ENCODE results near the gene SMURF1.
A peak's percentile ranks its signal among the peaks of the same experiment; 100 is the strongest.
"Not testable (repeated sequence)": the region's sequence is repeated elsewhere in the genome, so short reads cannot be mapped to it uniquely, and the experiment has no call there.

Gene SMURF1

DNA sequence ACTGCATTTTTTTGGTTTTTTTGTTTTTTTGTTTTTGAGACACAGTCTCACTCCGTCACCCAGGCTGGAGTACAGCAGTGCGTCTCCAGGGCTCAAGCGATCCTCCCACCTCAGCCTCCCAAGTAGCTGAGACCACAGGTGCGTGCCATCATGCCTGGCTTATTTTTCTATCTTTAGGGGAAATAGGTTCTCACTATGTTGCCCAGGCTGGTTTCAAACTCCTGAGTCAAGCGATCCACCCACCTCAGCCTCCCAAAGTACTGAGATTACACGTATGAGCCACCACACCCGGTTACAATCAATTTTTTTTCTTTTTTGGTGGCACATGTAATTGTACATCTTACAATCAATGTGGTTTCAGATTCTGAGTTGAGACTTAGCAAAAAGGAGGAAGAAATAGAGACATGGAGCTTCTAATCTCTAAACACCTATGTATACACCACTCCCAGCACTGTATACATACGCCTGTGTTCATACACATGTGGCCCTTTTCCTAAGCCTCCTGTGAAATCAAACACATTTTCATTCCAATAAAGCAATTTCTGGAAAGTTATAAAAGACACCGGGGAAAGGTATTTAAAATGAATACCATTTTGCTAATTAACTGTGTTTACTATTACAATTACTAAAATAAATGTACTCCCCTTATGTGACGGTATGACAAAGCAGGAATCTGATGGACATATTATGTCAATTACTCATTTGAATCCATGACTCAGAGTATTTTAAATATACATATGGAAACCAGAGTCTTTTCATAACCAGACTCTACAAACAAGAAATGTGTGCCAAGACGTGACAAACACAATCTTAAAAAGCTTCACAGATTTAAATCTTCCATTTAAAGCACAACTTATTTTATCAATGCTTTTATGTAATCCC is 40.9 kb downstream of the SMURF1 start:
- TF ChIP-seq, protein P1, sequence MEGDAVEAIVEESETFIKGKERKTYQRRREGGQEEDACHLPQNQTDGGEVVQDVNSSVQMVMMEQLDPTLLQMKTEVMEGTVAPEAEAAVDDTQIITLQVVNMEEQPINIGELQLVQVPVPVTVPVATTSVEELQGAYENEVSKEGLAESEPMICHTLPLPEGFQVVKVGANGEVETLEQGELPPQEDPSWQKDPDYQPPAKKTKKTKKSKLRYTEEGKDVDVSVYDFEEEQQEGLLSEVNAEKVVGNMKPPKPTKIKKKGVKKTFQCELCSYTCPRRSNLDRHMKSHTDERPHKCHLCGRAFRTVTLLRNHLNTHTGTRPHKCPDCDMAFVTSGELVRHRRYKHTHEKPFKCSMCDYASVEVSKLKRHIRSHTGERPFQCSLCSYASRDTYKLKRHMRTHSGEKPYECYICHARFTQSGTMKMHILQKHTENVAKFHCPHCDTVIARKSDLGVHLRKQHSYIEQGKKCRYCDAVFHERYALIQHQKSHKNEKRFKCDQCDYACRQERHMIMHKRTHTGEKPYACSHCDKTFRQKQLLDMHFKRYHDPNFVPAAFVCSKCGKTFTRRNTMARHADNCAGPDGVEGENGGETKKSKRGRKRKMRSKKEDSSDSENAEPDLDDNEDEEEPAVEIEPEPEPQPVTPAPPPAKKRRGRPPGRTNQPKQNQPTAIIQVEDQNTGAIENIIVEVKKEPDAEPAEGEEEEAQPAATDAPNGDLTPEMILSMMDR (IDR thresholded peaks at IDR 0.05): no peak
- H3K9me3 Mint-ChIP-seq: peaks cover 26% of the 10 kb centered on the region
- peaks cover 34% of the 10 kb centered on the region for H3K36me3 Mint-ChIP-seq (ENCODE audit: low read depth)
- no peak for DNase-seq
- H3K4me3 Mint-ChIP-seq: no peak overlapping the region
- H3K27me3 Mint-ChIP-seq (ENCODE audit: low read depth, poor library complexity): no peaks in the 10 kb centered on the region
- H3K27ac Mint-ChIP-seq: no peak overlapping the region
- H3K4me1 Mint-ChIP-seq: peaks cover 14% of the 10 kb centered on the region

DNA sequence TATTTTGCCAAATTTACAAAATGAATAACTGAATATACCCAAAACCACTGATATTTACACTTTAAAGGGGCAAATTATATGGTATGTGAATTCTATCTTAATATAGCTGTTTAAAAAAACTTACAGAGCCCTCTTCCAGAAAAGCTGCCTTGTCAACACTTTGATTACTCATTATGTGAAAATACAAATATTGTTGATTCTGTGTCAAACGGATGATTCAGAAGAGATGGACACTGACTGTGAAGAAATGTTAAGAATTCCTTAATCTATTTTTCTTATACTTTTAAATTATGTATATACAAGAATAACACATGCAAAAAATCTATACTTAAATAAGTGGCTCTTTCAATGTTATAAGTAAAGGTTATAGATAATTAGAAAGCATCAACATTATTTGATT is 41.5 kb downstream of the SMURF1 start:
- Mint-ChIP-seq H3K4me1 (peaks cover 8% of the 10 kb centered on the region), H3K36me3 (ENCODE audit: low read depth) (peaks cover 41% of the 10 kb centered on the region)
- TF ChIP-seq, protein P1 (IDR thresholded peaks at IDR 0.05): no peak

DNA sequence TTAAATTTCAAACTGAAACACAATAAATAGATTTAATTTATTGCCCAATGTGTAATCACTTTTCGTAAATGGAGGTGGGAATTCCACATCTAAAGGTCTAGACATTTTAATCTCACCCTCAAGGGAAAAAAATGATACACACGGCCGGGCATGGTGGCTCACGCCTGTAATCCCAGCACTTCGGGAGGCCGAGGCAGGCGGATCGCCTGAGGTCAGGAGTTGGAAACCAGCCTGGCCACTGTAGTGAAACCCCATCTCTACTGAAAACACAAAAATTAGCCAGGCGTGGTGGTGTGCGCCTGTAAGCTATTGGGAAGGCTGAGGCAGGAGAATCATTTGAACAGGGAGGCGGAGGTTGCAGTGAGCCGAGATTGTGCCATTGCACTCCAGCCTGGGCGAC is 42.4 kb downstream of the SMURF1 start:
- H3K4me3 Mint-ChIP-seq; H3K27ac Mint-ChIP-seq; H3K27me3 Mint-ChIP-seq (ENCODE audit: low read depth, poor library complexity); H3K4me1 Mint-ChIP-seq; DNase-seq: not testable (repeated sequence)
- peaks cover 49% of the 10 kb centered on the region for H3K36me3 Mint-ChIP-seq (ENCODE audit: low read depth)
- H3K9me3 Mint-ChIP-seq: peaks cover 42% of the 10 kb centered on the region

More for the DNA sequence above, 41.5 kb downstream of the SMURF1 start:
- no peak for DNase-seq
- Mint-ChIP-seq H3K27ac (no peak overlapping the region), H3K27me3 (ENCODE audit: low read depth, poor library complexity) (no peaks in the 10 kb centered on the region), H3K9me3 (peaks cover 33% of the 10 kb centered on the region), H3K4me3 (no peak overlapping the region)

DNA sequence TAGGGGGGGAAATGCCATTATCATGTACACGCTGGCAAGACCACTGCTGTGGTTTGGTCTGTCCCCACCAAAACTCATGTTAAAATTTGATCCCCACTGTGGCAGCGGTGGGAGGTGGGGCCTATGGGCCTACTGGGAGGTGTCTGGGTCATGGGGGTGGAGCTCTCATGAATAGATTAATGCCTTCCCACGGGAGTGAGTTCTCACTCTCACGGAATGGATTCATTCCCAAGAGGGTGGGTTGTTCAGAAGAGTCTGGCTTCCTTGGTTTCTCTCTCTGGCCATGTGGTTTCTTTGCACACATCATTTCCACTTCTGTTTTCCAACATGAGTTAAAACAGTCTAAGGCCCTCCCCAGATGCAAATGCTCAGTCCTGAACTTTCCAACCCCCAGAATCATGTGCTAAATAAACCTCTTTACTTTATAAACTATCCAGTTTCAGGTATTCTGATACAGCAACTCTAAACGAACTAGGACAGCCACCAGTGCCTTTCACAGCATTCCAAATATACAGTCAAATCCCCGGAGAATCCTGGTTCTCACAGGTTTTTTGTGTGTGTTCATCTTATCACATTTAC is 44.3 kb downstream of the SMURF1 start:
- DNase-seq: no peak
- Mint-ChIP-seq H3K27me3 (ENCODE audit: low read depth, poor library complexity) (no peaks in the 10 kb centered on the region), H3K36me3 (ENCODE audit: low read depth) (peaks cover 52% of the 10 kb centered on the region), H3K27ac (peak overlapping the region; percentile 12), H3K4me3 (no peak overlapping the region), H3K4me1 (peaks cover 6% of the 10 kb centered on the region), H3K9me3 (peaks cover 46% of the 10 kb centered on the region)
- TF ChIP-seq, protein P1 (IDR thresholded peaks at IDR 0.05): no peak

DNA sequence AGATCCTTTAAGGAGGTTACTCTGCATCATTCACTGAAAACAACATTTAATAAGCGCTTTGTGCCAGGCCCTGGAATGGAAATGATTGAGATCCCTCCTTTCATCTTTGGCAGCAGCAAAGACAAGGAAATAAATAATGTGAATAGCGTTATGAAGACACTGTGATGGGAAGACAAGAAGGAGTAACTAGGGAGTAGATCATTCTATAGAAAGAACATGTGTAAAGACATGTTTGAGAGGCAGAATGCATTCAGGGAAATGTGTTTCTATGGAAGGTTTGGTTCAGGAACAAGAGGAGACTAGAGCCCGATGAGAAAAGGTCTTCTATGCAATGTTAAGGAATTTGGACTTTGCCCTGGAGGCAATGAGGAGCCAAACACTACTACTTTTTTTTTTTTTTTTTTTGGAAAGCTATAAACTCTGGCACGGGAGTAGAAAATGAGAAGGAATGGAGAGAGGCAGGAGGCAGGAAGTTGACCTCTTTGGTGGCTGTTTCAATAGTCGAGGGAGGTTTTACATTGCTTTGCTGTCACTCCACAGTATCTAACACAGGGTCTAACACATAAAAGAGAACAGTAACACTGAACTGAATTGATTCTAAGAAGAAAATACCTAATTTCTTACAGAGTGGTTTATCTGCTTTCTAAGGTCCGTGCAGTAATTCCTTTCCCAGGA is 44.9 kb downstream of the SMURF1 start:
- no peak for DNase-seq
- H3K27ac Mint-ChIP-seq: peak overlapping the region; percentile 5
- peaks cover 46% of the 10 kb centered on the region for H3K9me3 Mint-ChIP-seq

More for the DNA sequence above, 44.9 kb downstream of the SMURF1 start:
- TF ChIP-seq, protein P1 (IDR thresholded peaks at IDR 0.05): no peak
- H3K27me3 Mint-ChIP-seq (ENCODE audit: low read depth, poor library complexity): no peaks in the 10 kb centered on the region
- no peak overlapping the region for H3K4me3 Mint-ChIP-seq
- H3K4me1 Mint-ChIP-seq: peaks cover 10% of the 10 kb centered on the region
- H3K36me3 Mint-ChIP-seq (ENCODE audit: low read depth): peaks cover 52% of the 10 kb centered on the region
